Inflammatory macrophage treated with lipopolysaccharide for 1 hour (primary cell): ENCODE measurements around the gene IL1F10.

ENCODE experiments used
- DNase-seq, 2 donors: peaks; one replicate each; pipeline ENCODE4 v3.0.0-alpha.2; 2020 to 2022

IL1F10 gene

GRCh38 chr2:113112871-113113270 is 45.1 kb downstream of the IL1F10 start:
- no peak for DNase-seq

- DNase-seq, result no peak
Observed at GRCh38 chr2:113113807-113114206, 46.0 kb downstream of the IL1F10 start.

GRCh38 chr2:113114224-113114945 is 46.6 kb downstream of the IL1F10 start:
- no peak for DNase-seq

GRCh38 chr2:113114996-113115395 is 47.2 kb downstream of the IL1F10 start:
- DNase-seq, result no peak

- DNase-seq, result peak; percentile 82 to 96
Observed at GRCh38 chr2:113116100-113116958, 48.6 kb downstream of the IL1F10 start.

GRCh38 chr2:113117541-113118262 is 49.9 kb downstream of the IL1F10 start:
- peak; percentile 16 to 84 for DNase-seq

- DNase-seq, result peak in 1 of 2 donors; percentile 0
Observed at GRCh38 chr2:113118263-113118657, 50.5 kb downstream of the IL1F10 start.

- peak in 1 of 2 donors; percentile 36 for DNase-seq
Observed at GRCh38 chr2:113119111-113119510, 51.3 kb downstream of the IL1F10 start.

GRCh38 chr2:113120861-113121260 is 53.1 kb downstream of the IL1F10 start:
- peak in 1 of 2 donors; percentile 18 for DNase-seq

- DNase-seq, result peak in 1 of 2 donors; percentile 0
Observed at GRCh38 chr2:113122364-113122763, 54.6 kb downstream of the IL1F10 start.

- DNase-seq, result peak; percentile 85 to 88
Observed at GRCh38 chr2:113123726-113124125, 56.0 kb downstream of the IL1F10 start.

- DNase-seq, result peak; percentile 75 to 81
Observed at GRCh38 chr2:113124181-113124961, 56.6 kb downstream of the IL1F10 start.
